ENCODE results near the gene SNRNP40.
"Not testable (repeated sequence)": the region's sequence is repeated elsewhere in the genome, so short reads cannot be mapped to it uniquely, and the experiment has no call there.

SNRNP40 gene

DNA sequence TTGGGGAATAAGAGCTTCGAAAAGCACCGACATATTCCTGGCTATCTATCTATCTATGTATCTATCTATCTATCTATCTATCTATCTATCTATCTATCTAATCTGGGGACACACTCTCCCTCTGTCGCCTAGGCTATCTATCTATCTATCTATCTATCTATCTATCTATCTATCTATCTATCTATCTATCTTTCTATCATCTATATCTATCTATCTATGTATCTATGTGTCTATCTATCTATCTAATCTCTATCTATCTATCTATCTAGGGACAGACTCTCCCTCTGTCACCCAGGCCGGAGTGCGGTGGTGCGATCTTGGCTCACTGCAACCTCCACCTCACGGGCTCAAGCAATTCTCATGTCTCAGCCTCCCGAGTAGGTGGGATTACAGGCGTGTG lies 14.2 kb downstream of the SNRNP40 start:
- DNase-seq (ENCODE audit: low read depth), result not testable (repeated sequence)

DNA sequence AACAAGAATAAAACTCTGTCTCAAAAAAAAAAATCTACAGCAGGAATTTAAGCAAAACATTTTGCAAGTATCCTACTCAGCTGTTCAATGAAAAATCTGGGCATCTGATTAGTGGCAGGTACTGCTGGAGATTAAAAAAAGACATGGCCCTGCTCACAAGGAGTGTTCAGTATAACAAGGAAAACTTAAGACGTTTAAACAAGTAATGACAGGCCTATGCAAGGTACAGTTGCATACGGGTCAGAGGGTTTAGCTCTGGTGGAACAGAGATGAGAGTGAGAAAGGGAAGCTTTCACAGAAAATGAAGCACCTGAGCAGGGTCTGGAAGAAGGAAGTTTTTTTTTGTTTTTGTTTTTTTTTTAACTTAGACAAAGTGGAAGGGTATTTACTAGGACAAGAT lies 23.0 kb downstream of the SNRNP40 start:
- no peak for DNase-seq (ENCODE audit: low read depth)

GRCh38 chr1:31272369-31272768 lies 24.2 kb downstream of the SNRNP40 start:
- no peak for DNase-seq (ENCODE audit: low read depth)

GRCh38 chr1:31266547-31266946 lies 30.0 kb downstream of the SNRNP40 start:
- DNase-seq (ENCODE audit: low read depth), result no peak

GRCh38 chr1:31264790-31265386 lies 31.7 kb downstream of the SNRNP40 start:
- no peak for DNase-seq (ENCODE audit: low read depth)

- no peak for DNase-seq (ENCODE audit: low read depth)
Measured at GRCh38 chr1:31263408-31263807, 33.2 kb downstream of the SNRNP40 start.

DNA sequence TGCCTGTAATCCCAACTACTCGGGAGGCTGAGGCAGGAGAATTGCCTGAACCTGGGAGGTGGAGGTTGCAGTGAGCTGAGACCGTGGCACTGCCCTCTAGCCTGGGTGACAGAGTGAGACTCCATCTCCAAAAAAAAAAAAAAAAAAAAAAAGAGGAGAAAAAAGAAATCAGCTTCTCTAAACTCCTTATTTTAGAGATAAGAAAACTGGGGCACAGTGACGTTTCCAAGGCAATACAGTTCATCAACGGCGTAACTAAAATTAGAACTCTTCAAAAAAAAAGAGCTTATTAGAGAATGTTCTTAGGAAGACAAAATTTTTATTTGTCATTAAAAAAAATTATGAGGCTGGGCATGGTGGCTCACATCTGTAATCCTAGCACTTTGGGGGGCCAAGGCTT lies 34.2 kb downstream of the SNRNP40 start:
- not testable (repeated sequence) for DNase-seq (ENCODE audit: low read depth)

- no peak for DNase-seq (ENCODE audit: low read depth)
Measured at GRCh38 chr1:31261916-31262315, 34.7 kb downstream of the SNRNP40 start.

GRCh38 chr1:31259746-31260145 lies 36.8 kb downstream of the SNRNP40 start:
- no peak for DNase-seq (ENCODE audit: low read depth)

- no peak for DNase-seq (ENCODE audit: low read depth)
Measured at GRCh38 chr1:31258581-31258980, 38.0 kb downstream of the SNRNP40 start.

- no peak for DNase-seq (ENCODE audit: low read depth)
Measured at GRCh38 chr1:31257213-31257612, 39.4 kb downstream of the SNRNP40 start.

DNA sequence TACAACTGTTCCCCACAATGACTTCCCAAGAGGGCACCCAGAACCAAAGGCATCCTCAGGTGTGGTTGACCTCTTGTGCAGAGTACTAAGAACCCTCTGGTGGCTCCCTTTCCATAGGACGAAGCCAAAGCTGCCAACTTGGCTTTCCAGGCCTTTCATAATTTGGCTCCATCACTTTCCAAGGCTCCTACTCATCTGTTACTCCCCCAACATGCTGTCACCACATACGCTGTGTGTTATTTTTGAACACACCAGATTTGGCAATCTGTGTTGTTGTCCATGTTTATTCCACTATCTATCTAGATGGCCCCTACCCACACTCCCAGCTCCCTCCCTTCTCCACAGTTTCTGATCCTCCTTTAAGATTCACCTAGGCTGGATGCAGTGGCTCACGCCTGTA lies 46.7 kb downstream of the SNRNP40 start:
- DNase-seq (ENCODE audit: low read depth), result no peak

- DNase-seq (ENCODE audit: low read depth), result no peak
Measured at GRCh38 chr1:31248276-31248675, 48.3 kb downstream of the SNRNP40 start.

GRCh38 chr1:31244326-31244725 lies 52.3 kb downstream of the SNRNP40 start:
- DNase-seq (ENCODE audit: low read depth), result no peak

DNA sequence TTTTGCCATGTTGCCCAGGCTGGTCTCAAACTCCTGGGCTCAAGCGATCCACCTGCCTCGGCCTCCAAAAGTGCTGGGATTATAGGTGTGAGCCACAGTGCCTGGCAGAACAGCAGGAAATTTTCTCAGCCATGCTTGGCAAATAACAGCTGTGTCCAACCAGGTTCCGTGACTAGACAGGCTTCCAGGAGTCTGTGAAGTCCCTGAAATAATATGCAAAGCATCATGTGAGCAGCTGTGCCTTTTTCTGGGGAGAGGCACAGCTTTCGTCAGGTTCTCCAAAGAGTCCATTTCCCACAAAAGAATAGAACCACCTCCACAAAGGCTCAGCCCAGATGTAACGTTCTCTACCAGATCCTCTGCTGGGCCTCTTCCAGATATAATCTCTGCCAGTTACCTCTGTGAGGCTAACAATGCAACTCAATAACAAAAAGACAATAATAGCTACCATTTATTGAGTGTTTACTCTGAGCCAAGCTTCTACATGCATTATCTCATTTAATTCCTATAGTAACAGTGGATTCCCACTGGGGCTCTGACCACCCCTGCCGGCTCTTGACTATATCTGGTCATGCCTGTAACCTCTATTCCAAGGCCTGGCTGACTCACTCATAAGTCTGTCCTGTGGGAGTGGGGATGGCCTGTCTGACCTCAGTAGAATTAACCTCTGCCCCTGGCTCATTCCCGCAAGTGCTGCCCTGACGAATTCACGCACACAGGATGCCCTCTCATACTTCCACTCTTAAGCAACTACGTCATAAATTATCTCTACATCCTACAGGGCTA lies 52.9 kb downstream of the SNRNP40 start:
- no peak for DNase-seq (ENCODE audit: low read depth)

DNA sequence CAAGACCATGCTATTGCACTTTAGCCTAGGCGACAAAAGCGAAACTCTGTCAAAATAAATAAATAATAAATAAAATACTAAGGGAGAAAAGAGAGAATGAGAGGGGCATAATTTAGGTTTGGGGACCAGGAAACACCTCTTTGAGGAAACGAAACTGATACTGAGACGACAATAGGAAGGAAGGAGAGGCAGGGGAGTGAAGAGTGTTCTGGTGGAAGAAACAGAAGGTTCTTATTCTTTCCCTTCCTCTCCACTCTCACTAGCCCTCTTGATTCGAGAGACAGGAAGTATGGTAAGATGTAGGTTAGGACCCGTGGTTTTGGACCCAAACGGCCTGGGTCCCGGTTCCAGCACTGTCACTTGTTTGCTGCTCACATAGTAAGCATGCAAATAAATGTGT lies 55.3 kb downstream of the SNRNP40 start:
- no peak for DNase-seq (ENCODE audit: low read depth)

- no peak for DNase-seq (ENCODE audit: low read depth)
Measured at GRCh38 chr1:31239653-31240241, 56.8 kb downstream of the SNRNP40 start, which contains the start of gene NKAIN1. NKAIN1 (minus strand) TSS chr1:31239887; CDS start chr1:31239547, 340 bp downstream.

DNA sequence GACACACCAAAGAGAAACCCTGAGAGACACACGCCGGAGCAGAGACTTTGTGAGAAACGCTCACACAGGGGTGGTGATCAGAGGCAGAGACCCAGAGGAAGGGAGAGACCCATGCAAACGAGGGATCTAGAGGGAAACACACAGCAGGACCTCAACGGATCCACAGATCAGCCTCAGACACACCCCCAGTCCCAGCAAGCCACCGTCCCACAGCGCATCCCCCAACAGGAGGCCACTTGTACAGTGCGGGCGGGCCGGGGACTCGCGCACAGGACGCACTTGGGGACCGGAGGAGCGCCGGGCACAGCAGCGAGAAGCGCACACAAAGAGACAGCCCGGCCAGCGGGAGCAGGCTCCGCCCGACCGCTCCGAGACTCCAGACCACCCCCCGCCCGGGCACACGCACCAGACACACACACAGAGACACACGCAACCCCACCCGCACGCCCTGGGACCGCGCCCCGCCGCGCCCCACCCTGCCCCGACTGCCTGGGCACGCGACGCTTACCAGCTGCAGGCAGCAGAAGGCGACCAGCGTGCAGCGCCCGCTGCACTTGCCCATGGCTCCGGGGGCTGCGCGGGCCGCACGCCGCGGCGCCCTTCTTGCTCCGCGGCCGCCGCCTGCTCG lies 57.5 kb downstream of the SNRNP40 start:
- no peak for DNase-seq (ENCODE audit: low read depth)

DNA sequence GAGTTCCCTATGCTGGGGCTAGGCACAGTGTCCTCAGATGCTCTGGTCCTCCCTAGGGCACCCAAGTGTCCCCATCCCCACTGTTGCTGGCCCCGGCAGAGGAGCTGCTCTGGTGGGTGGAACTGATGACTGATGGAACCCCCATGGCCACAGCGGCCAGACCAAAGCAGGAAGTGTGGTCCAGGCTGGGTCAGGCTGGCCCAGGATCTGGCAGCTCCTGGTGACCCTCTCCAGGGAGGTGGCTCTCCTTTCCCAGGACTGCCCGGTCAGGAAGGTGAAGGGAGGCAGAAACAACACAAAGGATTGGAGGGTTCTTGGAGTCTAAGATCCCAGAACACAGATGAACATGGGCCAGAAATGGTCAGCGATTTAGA lies 58.0 kb downstream of the SNRNP40 start:
- no peak for DNase-seq (ENCODE audit: low read depth)

DNA sequence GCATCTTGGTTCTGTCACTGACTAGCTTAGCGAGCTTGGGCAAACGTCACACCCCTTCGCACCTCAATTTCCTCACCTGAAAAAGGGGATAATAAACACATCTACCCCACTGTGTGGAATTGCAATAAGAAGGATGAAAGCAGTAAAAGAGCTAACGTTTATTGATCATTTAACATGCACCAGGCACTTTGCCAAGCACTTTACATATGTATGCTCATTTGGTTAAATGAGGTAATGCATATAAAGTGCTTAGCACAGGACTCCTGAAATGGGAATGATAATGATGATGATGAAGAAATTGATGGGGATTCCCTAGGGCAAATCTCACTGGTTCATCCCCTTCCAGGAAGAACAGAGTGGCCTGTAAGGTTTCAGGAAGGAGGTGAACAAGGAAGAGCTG lies 61.7 kb downstream of the SNRNP40 start:
- DNase-seq (ENCODE audit: low read depth), result no peak

GRCh38 chr1:31234123-31234708 lies 62.4 kb downstream of the SNRNP40 start:
- no peak for DNase-seq (ENCODE audit: low read depth)

GRCh38 chr1:31232689-31233088 lies 63.9 kb downstream of the SNRNP40 start:
- DNase-seq (ENCODE audit: low read depth), result no peak

DNA sequence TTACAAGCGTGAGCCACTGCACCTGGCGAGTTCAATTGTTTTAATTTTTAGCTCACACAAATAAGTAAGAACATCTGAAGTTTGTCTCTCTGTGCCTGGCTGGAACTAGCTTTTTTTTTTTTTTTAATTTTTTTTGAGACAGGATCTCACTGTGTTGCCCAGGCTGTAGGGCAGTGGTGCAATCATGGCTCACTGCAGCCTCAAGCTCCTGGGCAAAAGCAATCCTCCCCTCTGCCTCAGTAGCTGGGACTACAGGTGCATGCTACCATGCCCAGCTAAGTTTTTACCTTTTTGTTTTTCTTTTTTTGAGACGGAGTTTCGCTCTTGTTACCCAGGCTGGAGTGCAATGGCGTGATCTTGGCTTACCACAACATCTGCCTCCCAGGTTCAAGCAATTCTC lies 64.8 kb downstream of the SNRNP40 start:
- no peak for DNase-seq (ENCODE audit: low read depth)

Measured in stimulated activated CD4-positive, alpha-beta T cell treated with anti-CD3 and anti-CD28 coated beads, Interleukin-2, amount 100 ng/mL, for 4 hours (primary cell).